ENCODE measurements around the gene FAM186B. TPM values are rescaled to one million over a fixed set of nuclear protein-coding genes. Genes with fewer than 3 reads are reported as not detected.

Gene FAM186B
- total RNA-seq, 1 experiment from 2014 or later, result 0.42 TPM

DNA sequence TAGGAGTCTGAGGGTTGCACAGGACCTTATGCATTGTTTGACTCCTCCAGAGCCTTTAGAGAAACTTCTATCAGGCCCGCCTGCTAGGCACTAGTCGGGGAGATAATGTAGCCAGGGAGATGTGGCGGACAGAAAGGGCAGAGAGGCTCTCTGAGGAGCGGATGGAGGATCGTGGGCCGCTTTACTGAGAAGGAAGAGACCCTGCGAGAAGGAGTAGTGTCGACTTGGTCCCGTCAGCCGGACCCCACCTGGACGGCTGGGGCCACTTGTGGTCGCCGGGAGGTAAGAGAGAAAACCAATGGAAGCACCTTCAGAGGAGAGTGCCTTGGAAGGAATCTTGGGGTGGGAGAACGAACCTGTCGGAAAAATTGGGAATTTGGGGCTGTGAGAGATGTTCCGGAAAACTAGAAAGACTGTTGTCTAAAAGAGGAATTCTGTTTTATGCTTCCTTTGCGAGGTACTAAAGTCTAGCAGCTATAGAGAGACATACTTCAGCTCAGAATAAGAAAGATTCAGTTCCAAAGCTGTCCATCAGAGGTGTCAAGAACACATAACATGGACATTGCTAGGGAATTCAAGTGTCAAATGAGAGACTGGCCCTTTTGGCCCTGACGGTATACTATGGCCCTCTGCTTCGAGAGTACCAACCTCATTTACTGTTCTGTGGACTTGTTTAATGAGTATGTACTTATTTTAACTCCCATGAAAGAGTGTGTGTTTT lies 36.8 kb downstream of the FAM186B start:
- peak overlapping the region; percentile 95 for H3K9ac ChIP-seq (ENCODE audit: low read length)
- intact Hi-C loops (cut with micrococcal nuclease), result loop anchor here (5.0 kb wide), 1 partner anchor 211 kb away; no protein-coding TSS in a partner anchor
- no peaks in the 10 kb centered on the region for H4K20me1 ChIP-seq (ENCODE audit: insufficient read depth)
- CTCF ChIA-PET, result interaction anchor here (3.2 kb wide), 1 partner anchor 12 kb away, joined by 15 read pairs; no protein-coding TSS in a partner anchor
- no peaks in the 10 kb centered on the region for H3K9me3 ChIP-seq (ENCODE audit: control insufficient read depth in 1 of 2, insufficient read depth in 1 of 2, low read depth in 1 of 2, low read length in 2 of 2)
- H3K27me3 ChIP-seq (ENCODE audit: insufficient read depth, low read length), result no peaks in the 10 kb centered on the region
- H3K4me2 ChIP-seq (ENCODE audit: low read length), result peak overlapping the region; percentile 81
- POLR2A ChIA-PET, result no interaction called here
- H2AFZ ChIP-seq (ENCODE audit: low read depth, low read length, poor library complexity, severe bottlenecking), result peak overlapping the region; percentile 13
- no peaks in the 10 kb centered on the region for H3K9me2 ChIP-seq (ENCODE audit: insufficient read depth)
- peaks cover 67% of the 10 kb centered on the region for H3K79me2 ChIP-seq (ENCODE audit: insufficient read depth, low read length)
- H3K4me1 ChIP-seq (ENCODE audit: control insufficient read depth in 1 of 2, insufficient read depth in 2 of 2, low read length in 2 of 2), result peaks cover 8 to 15% of the 10 kb centered on the region in 2 experiments; a peak in 3 of 4 replicates
- peak overlapping the region; percentile 67 for H3K27ac ChIP-seq (ENCODE audit: low read depth, low read length)
- peak overlapping the region; percentile 98 to 100 for H3K4me3 ChIP-seq (replicated peaks in 1 of 2; ENCODE audit: low read depth in 1 of 2, low read length in 2 of 2)
- DNase-seq (ENCODE audit: low read depth, low spot score), result peak; percentile 13
- BruUV-seq (replicated peaks), result TSS peak; percentile 69
- H3K36me3 ChIP-seq (ENCODE audit: control insufficient read depth in 1 of 2, insufficient read depth in 2 of 2, low read length in 2 of 2), result peaks cover 4 to 20% of the 10 kb centered on the region in 2 experiments; a peak in 3 of 4 replicates
- ATAC-seq, result peak; percentile 52
- RAD21 ChIA-PET (ENCODE audit: low non-redundant PET in 1 of 2, low total read pairs in 2 of 2, uncharacterized antibody in 2 of 2, unreplicated experiment in 2 of 2), result interaction anchor here (0.6 to 0.7 kb wide), 2 partner anchors 85 to 211 kb away, joined by 4 to 7 read pairs; no protein-coding TSS in a partner anchor
- TF ChIP-seq SP1 (IDR thresholded peaks at IDR 0.05; ENCODE audit: low read depth) (no peak), EGR1 (IDR thresholded peaks at IDR 0.05; ENCODE audit: low read depth) (no peak), ATF3 (IDR thresholded peaks at IDR 0.05) (no peak), FOSL1 (IDR thresholded peaks at IDR 0.05; ENCODE audit: low read depth) (no peak), RAD21 (IDR thresholded peaks at IDR 0.05; ENCODE audit: low read depth) (no peak), YY1 (IDR thresholded peaks at IDR 0.05; ENCODE audit: extremely low read depth, insufficient replicate concordance, low read depth, low read length) (no peak), ELF1 (IDR thresholded peaks at IDR 0.05; ENCODE audit: borderline replicate concordance, low read depth) (no peak), SRF (IDR thresholded peaks at IDR 0.05; ENCODE audit: low read depth) (no peak), TCF7L2 (IDR thresholded peaks at IDR 0.05; ENCODE audit: borderline replicate concordance, extremely low read depth, insufficient read depth, insufficient read length) (no peak), ZFX (IDR thresholded peaks at IDR 0.05) (no peak), CEBPB (IDR thresholded peaks at IDR 0.05; ENCODE audit: low read depth) (no peak), POLR2A (IDR thresholded peaks at IDR 0.05; ENCODE audit: borderline replicate concordance, extremely low read depth, insufficient read depth, insufficient read length) (no peak), EZH2 (IDR thresholded peaks at IDR 0.05) (no peak), CBX3 (IDR thresholded peaks at IDR 0.05; ENCODE audit: low read depth) (no peak), POLR2AphosphoS5 (IDR thresholded peaks at IDR 0.05; ENCODE audit: low read depth, low read length) (no peak)
- TF ChIP-seq, protein P1, sequence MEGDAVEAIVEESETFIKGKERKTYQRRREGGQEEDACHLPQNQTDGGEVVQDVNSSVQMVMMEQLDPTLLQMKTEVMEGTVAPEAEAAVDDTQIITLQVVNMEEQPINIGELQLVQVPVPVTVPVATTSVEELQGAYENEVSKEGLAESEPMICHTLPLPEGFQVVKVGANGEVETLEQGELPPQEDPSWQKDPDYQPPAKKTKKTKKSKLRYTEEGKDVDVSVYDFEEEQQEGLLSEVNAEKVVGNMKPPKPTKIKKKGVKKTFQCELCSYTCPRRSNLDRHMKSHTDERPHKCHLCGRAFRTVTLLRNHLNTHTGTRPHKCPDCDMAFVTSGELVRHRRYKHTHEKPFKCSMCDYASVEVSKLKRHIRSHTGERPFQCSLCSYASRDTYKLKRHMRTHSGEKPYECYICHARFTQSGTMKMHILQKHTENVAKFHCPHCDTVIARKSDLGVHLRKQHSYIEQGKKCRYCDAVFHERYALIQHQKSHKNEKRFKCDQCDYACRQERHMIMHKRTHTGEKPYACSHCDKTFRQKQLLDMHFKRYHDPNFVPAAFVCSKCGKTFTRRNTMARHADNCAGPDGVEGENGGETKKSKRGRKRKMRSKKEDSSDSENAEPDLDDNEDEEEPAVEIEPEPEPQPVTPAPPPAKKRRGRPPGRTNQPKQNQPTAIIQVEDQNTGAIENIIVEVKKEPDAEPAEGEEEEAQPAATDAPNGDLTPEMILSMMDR (IDR thresholded peaks at IDR 0.05 in 2 of 3, conservative IDR thresholded peaks at IDR 0.05 in 1 of 3; ENCODE audit: borderline replicate concordance in 1 of 3, insufficient read depth in 1 of 3, low read depth in 2 of 3, low read length in 2 of 3), result no peak
- TF ChIP-seq, protein P2, sequence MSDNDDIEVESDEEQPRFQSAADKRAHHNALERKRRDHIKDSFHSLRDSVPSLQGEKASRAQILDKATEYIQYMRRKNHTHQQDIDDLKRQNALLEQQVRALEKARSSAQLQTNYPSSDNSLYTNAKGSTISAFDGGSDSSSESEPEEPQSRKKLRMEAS (IDR thresholded peaks at IDR 0.05), result no peak
- TF ChIP-seq, protein P3, sequence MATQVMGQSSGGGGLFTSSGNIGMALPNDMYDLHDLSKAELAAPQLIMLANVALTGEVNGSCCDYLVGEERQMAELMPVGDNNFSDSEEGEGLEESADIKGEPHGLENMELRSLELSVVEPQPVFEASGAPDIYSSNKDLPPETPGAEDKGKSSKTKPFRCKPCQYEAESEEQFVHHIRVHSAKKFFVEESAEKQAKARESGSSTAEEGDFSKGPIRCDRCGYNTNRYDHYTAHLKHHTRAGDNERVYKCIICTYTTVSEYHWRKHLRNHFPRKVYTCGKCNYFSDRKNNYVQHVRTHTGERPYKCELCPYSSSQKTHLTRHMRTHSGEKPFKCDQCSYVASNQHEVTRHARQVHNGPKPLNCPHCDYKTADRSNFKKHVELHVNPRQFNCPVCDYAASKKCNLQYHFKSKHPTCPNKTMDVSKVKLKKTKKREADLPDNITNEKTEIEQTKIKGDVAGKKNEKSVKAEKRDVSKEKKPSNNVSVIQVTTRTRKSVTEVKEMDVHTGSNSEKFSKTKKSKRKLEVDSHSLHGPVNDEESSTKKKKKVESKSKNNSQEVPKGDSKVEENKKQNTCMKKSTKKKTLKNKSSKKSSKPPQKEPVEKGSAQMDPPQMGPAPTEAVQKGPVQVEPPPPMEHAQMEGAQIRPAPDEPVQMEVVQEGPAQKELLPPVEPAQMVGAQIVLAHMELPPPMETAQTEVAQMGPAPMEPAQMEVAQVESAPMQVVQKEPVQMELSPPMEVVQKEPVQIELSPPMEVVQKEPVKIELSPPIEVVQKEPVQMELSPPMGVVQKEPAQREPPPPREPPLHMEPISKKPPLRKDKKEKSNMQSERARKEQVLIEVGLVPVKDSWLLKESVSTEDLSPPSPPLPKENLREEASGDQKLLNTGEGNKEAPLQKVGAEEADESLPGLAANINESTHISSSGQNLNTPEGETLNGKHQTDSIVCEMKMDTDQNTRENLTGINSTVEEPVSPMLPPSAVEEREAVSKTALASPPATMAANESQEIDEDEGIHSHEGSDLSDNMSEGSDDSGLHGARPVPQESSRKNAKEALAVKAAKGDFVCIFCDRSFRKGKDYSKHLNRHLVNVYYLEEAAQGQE (IDR thresholded peaks at IDR 0.05; ENCODE audit: low read depth), result no peak
- TF ChIP-seq, protein P4, sequence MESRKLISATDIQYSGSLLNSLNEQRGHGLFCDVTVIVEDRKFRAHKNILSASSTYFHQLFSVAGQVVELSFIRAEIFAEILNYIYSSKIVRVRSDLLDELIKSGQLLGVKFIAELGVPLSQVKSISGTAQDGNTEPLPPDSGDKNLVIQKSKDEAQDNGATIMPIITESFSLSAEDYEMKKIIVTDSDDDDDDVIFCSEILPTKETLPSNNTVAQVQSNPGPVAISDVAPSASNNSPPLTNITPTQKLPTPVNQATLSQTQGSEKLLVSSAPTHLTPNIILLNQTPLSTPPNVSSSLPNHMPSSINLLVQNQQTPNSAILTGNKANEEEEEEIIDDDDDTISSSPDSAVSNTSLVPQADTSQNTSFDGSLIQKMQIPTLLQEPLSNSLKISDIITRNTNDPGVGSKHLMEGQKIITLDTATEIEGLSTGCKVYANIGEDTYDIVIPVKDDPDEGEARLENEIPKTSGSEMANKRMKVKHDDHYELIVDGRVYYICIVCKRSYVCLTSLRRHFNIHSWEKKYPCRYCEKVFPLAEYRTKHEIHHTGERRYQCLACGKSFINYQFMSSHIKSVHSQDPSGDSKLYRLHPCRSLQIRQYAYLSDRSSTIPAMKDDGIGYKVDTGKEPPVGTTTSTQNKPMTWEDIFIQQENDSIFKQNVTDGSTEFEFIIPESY (IDR thresholded peaks at IDR 0.05; ENCODE audit: extremely low read depth, insufficient replicate concordance, low read length), result no peak
